MCF 10A (cell line): ENCODE results near the gene LCP2. TPM values are rescaled to one million over a fixed set of nuclear protein-coding genes. Genes with fewer than 3 reads are reported as not detected.
"Not testable (repeated sequence)": the region's sequence is repeated elsewhere in the genome, so short reads cannot be mapped to it uniquely, and the experiment has no call there.

Experiments
- BruUV-seq: library from RNA; stranded (reverse); fragments of 400-500 nt; replicated peaks from 2 replicates; lab custom pipeline; 2021; lab: Mats Ljungman, UMichigan
- CTCF ChIA-PET: fragments of 300-600 bp; sonication (Branson Sonifier 250); formaldehyde crosslinking; extraction: SDS; loops from one replicate; lab custom pipeline; 2021; ENCODE audit warnings: antibody characterized with exemption, inconsistent platforms; lab: Yijun Ruan, JAX
- POLR2A ChIA-PET: fragments of 300-600, 350-650 bp; sonication (Branson Sonifier 250); formaldehyde crosslinking; extraction: SDS; loops from one replicate; lab custom pipeline; 2020; ENCODE audit warnings: antibody characterized with exemption, inconsistent platforms; lab: Yijun Ruan, JAX
- DNase-seq: peaks from one replicate; pipeline ENCODE4 v3.0.0-alpha.2; 2018; ENCODE audit not compliant: unreplicated experiment
- H3K27ac Mint-ChIP-seq: one replicate; pipeline ENCODE4 v1.8.0; 2022; ENCODE audit warnings: mild to moderate bottlenecking, low read depth, mixed read lengths; ENCODE audit not compliant: unreplicated experiment
- H3K27me3 Mint-ChIP-seq: one replicate; pipeline ENCODE4 v1.8.0; 2022; ENCODE audit warnings: mixed read lengths; ENCODE audit not compliant: insufficient read depth, unreplicated experiment
- H3K36me3 Mint-ChIP-seq: one replicate; pipeline ENCODE4 v1.8.0; 2022; ENCODE audit warnings: mild to moderate bottlenecking, moderate library complexity, mixed read lengths; ENCODE audit not compliant: insufficient read depth, unreplicated experiment
- H3K4me1 Mint-ChIP-seq: one replicate; pipeline ENCODE4 v1.8.0; 2022; ENCODE audit warnings: mixed read lengths; ENCODE audit not compliant: insufficient read depth, unreplicated experiment
- H3K4me3 Mint-ChIP-seq: one replicate; pipeline ENCODE4 v1.8.0; 2022; ENCODE audit warnings: mild to moderate bottlenecking, moderate library complexity, mixed read lengths; ENCODE audit not compliant: unreplicated experiment
- H3K9me3 Mint-ChIP-seq: one replicate; pipeline ENCODE4 v1.8.0; 2022; ENCODE audit warnings: mixed read lengths; ENCODE audit not compliant: unreplicated experiment
- intact Hi-C: fragments of 100-400 bp; cut with micrococcal nuclease; formaldehyde crosslinking; loops from 2 replicates; pipeline ENCODE4 v1.14.1; 2022
- total RNA-seq: library from RNA; stranded (reverse); gene quantifications from 2 replicates; pipeline ENCODE4 v1.2.3, GENCODE V29; 2022
- TF ChIP-seq, protein P1 (sequence below): fragments of 200-600 bp; IDR thresholded peaks from one replicate; pipeline ENCODE4 v1.8.0; 2022; ENCODE audit warnings: antibody characterized with exemption, mild to moderate bottlenecking; ENCODE audit not compliant: unreplicated experiment

Gene LCP2
- total RNA-seq, 1 experiment from 2014 or later: not detected

DNA sequence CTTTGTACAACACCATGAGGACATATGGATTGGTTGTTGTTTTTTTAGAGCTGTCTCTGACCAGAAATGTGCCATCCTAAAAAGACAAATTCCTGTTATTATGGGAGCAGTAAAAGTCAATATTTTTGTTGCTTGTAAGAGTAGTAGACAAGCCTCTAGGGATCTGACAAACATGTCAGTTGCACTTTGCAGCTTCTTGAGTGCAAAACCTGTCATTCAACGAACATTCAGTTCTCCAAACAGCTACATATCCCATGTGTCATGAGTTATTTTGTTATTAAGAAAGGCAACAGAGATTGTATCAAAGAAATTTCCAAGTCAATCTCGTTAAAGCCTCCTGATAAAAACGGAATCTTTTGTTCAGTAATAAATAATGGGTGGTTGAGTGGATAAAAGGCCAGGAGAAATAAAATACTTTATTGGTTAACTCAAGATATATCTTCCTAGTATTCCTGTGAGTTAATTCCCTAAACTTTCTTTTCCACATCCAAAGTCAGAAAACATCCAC lies 46.7 kb downstream of the LCP2 start:
- Mint-ChIP-seq H3K4me1 (peaks cover 5% of the 10 kb centered on the region), H3K27ac (no peak overlapping the region), H3K27me3 (no peaks in the 10 kb centered on the region), H3K4me3 (no peak overlapping the region), H3K9me3 (no peaks in the 10 kb centered on the region), H3K36me3 (no peaks in the 10 kb centered on the region)
- TF ChIP-seq, protein P1, sequence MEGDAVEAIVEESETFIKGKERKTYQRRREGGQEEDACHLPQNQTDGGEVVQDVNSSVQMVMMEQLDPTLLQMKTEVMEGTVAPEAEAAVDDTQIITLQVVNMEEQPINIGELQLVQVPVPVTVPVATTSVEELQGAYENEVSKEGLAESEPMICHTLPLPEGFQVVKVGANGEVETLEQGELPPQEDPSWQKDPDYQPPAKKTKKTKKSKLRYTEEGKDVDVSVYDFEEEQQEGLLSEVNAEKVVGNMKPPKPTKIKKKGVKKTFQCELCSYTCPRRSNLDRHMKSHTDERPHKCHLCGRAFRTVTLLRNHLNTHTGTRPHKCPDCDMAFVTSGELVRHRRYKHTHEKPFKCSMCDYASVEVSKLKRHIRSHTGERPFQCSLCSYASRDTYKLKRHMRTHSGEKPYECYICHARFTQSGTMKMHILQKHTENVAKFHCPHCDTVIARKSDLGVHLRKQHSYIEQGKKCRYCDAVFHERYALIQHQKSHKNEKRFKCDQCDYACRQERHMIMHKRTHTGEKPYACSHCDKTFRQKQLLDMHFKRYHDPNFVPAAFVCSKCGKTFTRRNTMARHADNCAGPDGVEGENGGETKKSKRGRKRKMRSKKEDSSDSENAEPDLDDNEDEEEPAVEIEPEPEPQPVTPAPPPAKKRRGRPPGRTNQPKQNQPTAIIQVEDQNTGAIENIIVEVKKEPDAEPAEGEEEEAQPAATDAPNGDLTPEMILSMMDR: no peak
- ChIA-PET CTCF (interaction anchor here (1.1 to 3.4 kb wide), 4 partner anchors 15 to 283 kb away, joined by 3 to 14 read pairs (median 5); no protein-coding TSS in a partner anchor), POLR2A (interaction anchor here (0.9 to 1.8 kb wide), 3 partner anchors 11 to 25 kb away, joined by 4 to 7 read pairs (median 4); no protein-coding TSS in a partner anchor)
- intact Hi-C loops: no loop called here
- no peak for DNase-seq
- BruUV-seq: no TSS peak

GRCh38 chr5:170249355-170249754 lies 48.2 kb downstream of the LCP2 start:
- peaks cover 5% of the 10 kb centered on the region for H3K4me1 Mint-ChIP-seq
- no peak overlapping the region for H3K4me3 Mint-ChIP-seq
- no peak for DNase-seq
- H3K27me3 Mint-ChIP-seq: no peaks in the 10 kb centered on the region
- H3K27ac Mint-ChIP-seq: no peak overlapping the region
- no peaks in the 10 kb centered on the region for H3K9me3 Mint-ChIP-seq
- intact Hi-C loops: no loop called here
- CTCF ChIA-PET: interaction anchor here (0.9 kb wide), 1 partner anchor 18 kb away, joined by 5 read pairs; no protein-coding TSS in a partner anchor
- H3K36me3 Mint-ChIP-seq: no peaks in the 10 kb centered on the region
- no TSS peak for BruUV-seq
- TF ChIP-seq, protein P1: no peak
- POLR2A ChIA-PET: no interaction called here

GRCh38 chr5:170248931-170249227 lies 48.7 kb downstream of the LCP2 start:
- BruUV-seq, DNase-seq, H3K9me3 Mint-ChIP-seq, H3K4me1 Mint-ChIP-seq, intact Hi-C loops, POLR2A ChIA-PET, H3K27me3 Mint-ChIP-seq, H3K4me3 Mint-ChIP-seq, H3K36me3 Mint-ChIP-seq, H3K27ac Mint-ChIP-seq: not testable (repeated sequence)
- CTCF ChIA-PET: interaction anchor here (0.9 to 1.0 kb wide), 2 partner anchors 18 to 23 kb away, joined by 3 to 5 read pairs; no protein-coding TSS in a partner anchor

- CTCF ChIA-PET: interaction anchor here (1.0 to 1.4 kb wide), 3 partner anchors 22 to 385 kb away, joined by 3 to 6 read pairs (median 3); no protein-coding TSS in a partner anchor
- H3K9me3 Mint-ChIP-seq: no peaks in the 10 kb centered on the region
- POLR2A ChIA-PET: no interaction called here
- no TSS peak for BruUV-seq
- peaks cover 5% of the 10 kb centered on the region for H3K4me1 Mint-ChIP-seq
- no peaks in the 10 kb centered on the region for H3K36me3 Mint-ChIP-seq
- no peaks in the 10 kb centered on the region for H3K27me3 Mint-ChIP-seq
- intact Hi-C loops: no loop called here
- DNase-seq: no peak
- TF ChIP-seq, protein P1: no peak
- H3K27ac Mint-ChIP-seq: no peak overlapping the region
- no peak overlapping the region for H3K4me3 Mint-ChIP-seq
Measured at GRCh38 chr5:170248172-170248930, 49.2 kb downstream of the LCP2 start.
